H1 (cell line): Measurements from ENCODE around the gene PLEKHB1. TPM values are rescaled to one million over a fixed set of nuclear protein-coding genes. Genes with fewer than 3 reads are reported as not detected.

ENCODE experiments used
- E2F6 ChIP-seq: IDR thresholded peaks from 2 replicates; pipeline ENCODE4 v1.6.1; 2012; ENCODE audit warnings: inconsistent platforms
- POLR2AphosphoS5 ChIP-seq: IDR thresholded peaks from 2 replicates; pipeline ENCODE4 v1.6.1; 2011; ENCODE audit warnings: low read depth, low read length
- TBP ChIP-seq: IDR thresholded peaks from 2 replicates; pipeline ENCODE4 v1.6.1; 2011; ENCODE audit warnings: low read depth, low read length, improper control_type of control experiment
- polyA plus RNA-seq, 7 experiments: library from polyadenylated mRNA; depleted of rRNA in 3 of 7; stranded (reverse) in 5 of 7; unstranded in 2 of 7; fragments of >200 nt in 5 of 7; fragments of 200-250 nt in 2 of 7; gene quantifications; 1 replicate in 5 of 7; 2 replicates in 1 of 7; 4 replicates in 1 of 7; pipeline versions ENCODE4 v1.2.1 to v1.2.3, GENCODE V29; 2011 to 2013; ENCODE audit warnings: missing spikeins in 2 of 7, mixed read lengths in 2 of 7
- total RNA-seq: library from RNA; stranded (reverse); fragmentation: NEBNext Ultra II Directional; extraction: Animal tissue kit (Norgen Biotek cat#: 25700); gene quantifications from 2 replicates; pipeline ENCODE4 v1.2.1, GENCODE V29; 2021
- TF ChIP-seq, protein P1 (sequence below): IDR thresholded peaks from 2 replicates; pipeline ENCODE4 v1.6.1; 2012; ENCODE audit warnings: inconsistent platforms

Gene PLEKHB1
- total and polyA plus RNA-seq, 2 of the 8 experiments (the other 6 are each of a cell fraction or from before 2014, with no cell fraction given): 14.8 to 24.5 TPM

- TF ChIP-seq, protein P1, sequence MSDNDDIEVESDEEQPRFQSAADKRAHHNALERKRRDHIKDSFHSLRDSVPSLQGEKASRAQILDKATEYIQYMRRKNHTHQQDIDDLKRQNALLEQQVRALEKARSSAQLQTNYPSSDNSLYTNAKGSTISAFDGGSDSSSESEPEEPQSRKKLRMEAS: peak; percentile 57; the same call in 1 of the 2 replicates
- peak; percentile 47; the same call in 1 of the 2 replicates for TF ChIP-seq POLR2AphosphoS5
- peak; percentile 49 for TF ChIP-seq TBP
- 0 out of 2 replicates have a peak, but pooled peaks have one; percentile 14 for TF ChIP-seq E2F6
Measured at GRCh38 chr11:73645972-73646631, at the start of gene PLEKHB1 (continued).
